Measurements from ENCODE around the gene SLC23A1.

GRCh38 chr5:139364466-139364865 is 18.6 kb downstream of the SLC23A1 start:
- TF ChIP-seq CTCF (conservative IDR thresholded peaks at IDR 0.05; ENCODE audit: low read depth, low read length) (no peak), EZH2 (IDR thresholded peaks at IDR 0.05; ENCODE audit: borderline replicate concordance, low read depth, low read length, poor library complexity, severe bottlenecking) (no peak)

All from A673 (cell line).